SK-N-SH (cell line): ENCODE measurements around the gene SLC26A5. TPM values are rescaled to one million over a fixed set of nuclear protein-coding genes. Genes with fewer than 3 reads are reported as not detected.
A peak's percentile ranks its signal among the peaks of the same experiment; 100 is the strongest.

ENCODE experiments used
- CTCF ChIA-PET: fragments of 300-600, 350-600 bp; formaldehyde crosslinking; extraction: SDS; loops from one replicate; lab custom pipeline; 2021; lab: Yijun Ruan, JAX
- POLR2A ChIA-PET: fragments of 350-600 bp; sonication (Branson Sonifier 250); formaldehyde crosslinking; extraction: SDS; loops from one replicate; lab custom pipeline; 2020; ENCODE audit warnings: antibody characterized with exemption, inconsistent platforms; lab: Yijun Ruan, JAX
- DNase-seq: peaks from one replicate; pipeline ENCODE4 v3.0.0; 2012
- H2AFZ ChIP-seq: fragments of 200-600 bp; sonication (generic); 2 replicates; pipeline ENCODE4 v1.8.1; 2016; ENCODE audit warnings: antibody characterized with exemption, mild to moderate bottlenecking, low read depth
- H3F3A ChIP-seq: fragments of 200-600 bp; sonication (generic); replicated peaks from 2 replicates; pipeline ENCODE3; 2016; ENCODE audit warnings: antibody characterized with exemption, mild to moderate bottlenecking; ENCODE audit not compliant: insufficient read depth
- H3K27ac ChIP-seq, 2 experiments: fragments of 200-500 bp in 1 of 2; fragments of 200-600 bp in 1 of 2; sonication (Bioruptor generic) in 1 of 2; sonication (generic), shearing (Covaris generic) in 1 of 2; 2 replicates each; pipeline versions ENCODE4 v1.5.1 to v1.6.1; 2014 to 2016; ENCODE audit warnings: low read depth in 2 of 2, inconsistent platforms in 1 of 2, low read length in 1 of 2, mild to moderate bottlenecking in 1 of 2, mixed read lengths in 1 of 2
- H3K27me3 ChIP-seq: fragments of 200-600 bp; sonication (generic), shearing (Covaris generic); 2 replicates; pipeline ENCODE4 v1.6.1; 2016; ENCODE audit warnings: mixed run types; ENCODE audit not compliant: insufficient read depth
- H3K36me3 ChIP-seq, 2 experiments: fragments of 200-500 bp in 1 of 2; fragments of 200-600 bp in 1 of 2; sonication (Bioruptor generic) in 1 of 2; sonication (generic) in 1 of 2; replicated peaks in 1 of 2; 2 replicates each; pipeline versions ENCODE3 to v1.5.1; 2014 to 2016; ENCODE audit warnings: low read length in 1 of 2, mild to moderate bottlenecking in 1 of 2; ENCODE audit not compliant: insufficient read depth in 2 of 2, control insufficient read depth in 1 of 2
- H3K4me1 ChIP-seq, 2 experiments: fragments of 200-500 bp in 1 of 2; fragments of 200-600 bp in 1 of 2; sonication (Bioruptor generic) in 1 of 2; sonication (generic), shearing (Covaris generic) in 1 of 2; 2 replicates each; pipeline versions ENCODE4 v1.5.1 to v1.6.1; 2014 to 2016; ENCODE audit warnings: low read depth in 1 of 2, low read length in 1 of 2, mixed run types in 1 of 2; ENCODE audit not compliant: insufficient read depth in 2 of 2, control insufficient read depth in 1 of 2
- H3K4me2 ChIP-seq: fragments of 200-600 bp; sonication (generic), shearing (Covaris generic); 2 replicates; pipeline ENCODE4 v1.6.1; 2017; ENCODE audit warnings: mixed run types
- H3K4me3 ChIP-seq, 2 experiments: fragments of 200-500 bp in 1 of 2; fragments of 200-600 bp in 1 of 2; sonication (Bioruptor generic) in 1 of 2; sonication (generic), shearing (Covaris generic) in 1 of 2; 2 replicates each; pipeline versions ENCODE4 v1.5.1 to v1.8.1; 2014 to 2016; ENCODE audit warnings: low read depth in 2 of 2, inconsistent platforms in 1 of 2, low read length in 1 of 2, mild to moderate bottlenecking in 1 of 2, mixed read lengths in 1 of 2, moderate library complexity in 1 of 2
- H3K79me2 ChIP-seq: fragments of 200-600 bp; sonication (generic); 2 replicates; pipeline ENCODE4 v1.8.1; 2017; ENCODE audit warnings: mild to moderate bottlenecking; ENCODE audit not compliant: insufficient read depth
- H3K9ac ChIP-seq: fragments of 200-600 bp; sonication (generic); 2 replicates; pipeline ENCODE4 v1.6.1; 2017; ENCODE audit warnings: mixed run types
- H3K9me2 ChIP-seq: fragments of 200-600 bp; sonication (generic); 2 replicates; pipeline ENCODE4 v1.6.1; 2017; ENCODE audit warnings: mixed run types
- H3K9me3 ChIP-seq: fragments of 200-600 bp; sonication (generic); 2 replicates; pipeline ENCODE4 v1.6.1; 2017; ENCODE audit warnings: mixed run types, mild to moderate bottlenecking, moderate library complexity
- H4K20me1 ChIP-seq: fragments of 200-600 bp; sonication (generic); 2 replicates; pipeline ENCODE4 v1.6.1; 2017; ENCODE audit warnings: mild to moderate bottlenecking, mixed run types; ENCODE audit not compliant: insufficient read depth
- CHD2 ChIP-seq: fragments of 150-350 bp; IDR thresholded peaks from 2 replicates; pipeline ENCODE4 v1.6.1; 2018; ENCODE audit warnings: low read length; ENCODE audit not compliant: partially characterized antibody
- EZH2phosphoT487 ChIP-seq: fragments of 200-600 bp; sonication (generic); IDR thresholded peaks from 2 replicates; pipeline ENCODE4 v1.6.1; 2017; ENCODE audit warnings: low read depth, mixed run types, mild to moderate bottlenecking, antibody characterized with exemption, moderate library complexity, borderline replicate concordance
- FOXJ3 ChIP-seq: sonication (generic); formaldehyde crosslinking; IDR thresholded peaks from 2 replicates; pipeline ENCODE4 v1.5.1; 2020; ENCODE audit warnings: mild to moderate bottlenecking, missing genetic modification reagents
- GATA2 ChIP-seq: sonication (generic); formaldehyde crosslinking; IDR thresholded peaks from 2 replicates; pipeline ENCODE4 v1.5.0; 2020; ENCODE audit warnings: mild to moderate bottlenecking, missing genetic modification reagents
- IRF3 ChIP-seq: fragments of 150-350 bp; IDR thresholded peaks from 2 replicates; pipeline ENCODE4 v1.6.1; 2016; ENCODE audit warnings: mild to moderate bottlenecking, low read depth, low read length
- MXI1 ChIP-seq: IDR thresholded peaks from 2 replicates; pipeline ENCODE4 v1.6.1; 2012; ENCODE audit warnings: mild to moderate bottlenecking, low read depth, low read length, improper control_type of control experiment
- NFIC ChIP-seq: IDR thresholded peaks from 2 replicates; pipeline ENCODE4 v1.4.0; 2012; ENCODE audit warnings: borderline replicate concordance
- SMC3 ChIP-seq: IDR thresholded peaks from 2 replicates; pipeline ENCODE4 v1.6.1; 2012; ENCODE audit warnings: low read depth, low read length, improper control_type of control experiment
- TAF1 ChIP-seq: IDR thresholded peaks from 2 replicates; pipeline ENCODE4 v1.6.1; 2012; ENCODE audit warnings: low read depth, mild to moderate bottlenecking, low read length, moderate library complexity, borderline replicate concordance
- TEAD4 ChIP-seq: IDR thresholded peaks from 2 replicates; pipeline ENCODE4 v1.4.0; 2012; ENCODE audit warnings: mild to moderate bottlenecking, borderline replicate concordance; ENCODE audit not compliant: insufficient read depth
- YY1 ChIP-seq: IDR thresholded peaks from 2 replicates; pipeline ENCODE4 v1.4.0; 2012; ENCODE audit warnings: low read depth, mild to moderate bottlenecking
- polyA plus RNA-seq, 3 experiments: library from polyadenylated mRNA; depleted of rRNA; stranded (reverse); fragments of >200 nt; gene quantifications; 2 replicates each; pipeline ENCODE4 v1.2.3, GENCODE V29; 2012
- TF ChIP-seq, protein P1 (sequence below): fragments of 200-600 bp; sonication (generic); IDR thresholded peaks from 2 replicates; pipeline ENCODE4 v1.6.1; 2017; ENCODE audit warnings: antibody characterized with exemption, mild to moderate bottlenecking, moderate library complexity
- TF ChIP-seq, protein P2 (sequence below): IDR thresholded peaks from 2 replicates; pipeline ENCODE4 v1.6.1; 2012; ENCODE audit warnings: mild to moderate bottlenecking, low read depth, low read length, moderate library complexity
- TF ChIP-seq, protein P3 (sequence below): IDR thresholded peaks from 2 replicates; pipeline ENCODE4; 2012

SLC26A5 gene
- polyA plus RNA-seq, 1 of the 3 experiments (the other 2 are of a cell fraction): not detected

DNA sequence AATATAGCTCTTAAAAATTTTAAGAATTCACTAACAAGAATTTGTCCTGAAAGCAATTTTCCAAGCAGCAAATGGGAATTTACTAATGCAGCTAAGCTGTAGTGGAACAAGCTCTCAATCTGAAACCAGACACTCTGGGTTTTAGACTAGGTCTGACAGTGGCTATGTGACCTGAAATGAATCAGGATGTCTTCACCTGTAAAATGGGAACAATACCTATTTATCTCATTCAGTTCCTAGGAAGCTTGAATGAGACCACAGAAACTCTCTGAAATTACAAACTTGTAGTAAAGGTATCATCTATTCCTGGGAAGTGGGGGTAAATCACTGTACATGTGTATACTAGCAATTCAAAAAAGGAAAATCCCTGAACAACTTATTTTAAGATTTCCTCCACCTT lies 102.7 kb downstream of the SLC26A5 start:
- H3K27ac ChIP-seq: peak overlapping the region in 1 of 2 experiments; percentile 77; a peak in 1 of 4 replicates
- ChIA-PET CTCF (no interaction called here), POLR2A (interaction anchor here (1.3 kb wide), 1 partner anchor 12 kb away, joined by 3 read pairs; no protein-coding TSS in a partner anchor)

More for the DNA sequence above, 102.7 kb downstream of the SLC26A5 start:
- Histone ChIP-seq H3K9ac (peak overlapping the region; percentile 84; the same call in 1 of the 2 replicates), H3F3A (peaks cover 5% of the 10 kb centered on the region), H3K4me1 (peaks cover 5 to 10% of the 10 kb centered on the region in 2 experiments; a peak in 2 of 4 replicates), H3K4me3 (peak overlapping the region; percentile 74 to 76), H3K9me3 (no peaks in the 10 kb centered on the region), H3K4me2 (peak overlapping the region; percentile 77), H2AFZ (no peak overlapping the region), H3K79me2 (peaks cover 83% of the 10 kb centered on the region), H3K27me3 (no peaks in the 10 kb centered on the region), H4K20me1 (no peaks in the 10 kb centered on the region; the same call in 1 of the 2 replicates), H3K36me3 (peaks cover 13 to 30% of the 10 kb centered on the region in 2 experiments), H3K9me2 (no peaks in the 10 kb centered on the region)
- TF ChIP-seq YY1: no peak
- TF ChIP-seq SMC3: no peak
- TF ChIP-seq MXI1: no peak
- TF ChIP-seq, protein P1, sequence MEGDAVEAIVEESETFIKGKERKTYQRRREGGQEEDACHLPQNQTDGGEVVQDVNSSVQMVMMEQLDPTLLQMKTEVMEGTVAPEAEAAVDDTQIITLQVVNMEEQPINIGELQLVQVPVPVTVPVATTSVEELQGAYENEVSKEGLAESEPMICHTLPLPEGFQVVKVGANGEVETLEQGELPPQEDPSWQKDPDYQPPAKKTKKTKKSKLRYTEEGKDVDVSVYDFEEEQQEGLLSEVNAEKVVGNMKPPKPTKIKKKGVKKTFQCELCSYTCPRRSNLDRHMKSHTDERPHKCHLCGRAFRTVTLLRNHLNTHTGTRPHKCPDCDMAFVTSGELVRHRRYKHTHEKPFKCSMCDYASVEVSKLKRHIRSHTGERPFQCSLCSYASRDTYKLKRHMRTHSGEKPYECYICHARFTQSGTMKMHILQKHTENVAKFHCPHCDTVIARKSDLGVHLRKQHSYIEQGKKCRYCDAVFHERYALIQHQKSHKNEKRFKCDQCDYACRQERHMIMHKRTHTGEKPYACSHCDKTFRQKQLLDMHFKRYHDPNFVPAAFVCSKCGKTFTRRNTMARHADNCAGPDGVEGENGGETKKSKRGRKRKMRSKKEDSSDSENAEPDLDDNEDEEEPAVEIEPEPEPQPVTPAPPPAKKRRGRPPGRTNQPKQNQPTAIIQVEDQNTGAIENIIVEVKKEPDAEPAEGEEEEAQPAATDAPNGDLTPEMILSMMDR: no peak
- TF ChIP-seq EZH2phosphoT487: no peak
- TF ChIP-seq TAF1: no peak
- TF ChIP-seq, protein P2, sequence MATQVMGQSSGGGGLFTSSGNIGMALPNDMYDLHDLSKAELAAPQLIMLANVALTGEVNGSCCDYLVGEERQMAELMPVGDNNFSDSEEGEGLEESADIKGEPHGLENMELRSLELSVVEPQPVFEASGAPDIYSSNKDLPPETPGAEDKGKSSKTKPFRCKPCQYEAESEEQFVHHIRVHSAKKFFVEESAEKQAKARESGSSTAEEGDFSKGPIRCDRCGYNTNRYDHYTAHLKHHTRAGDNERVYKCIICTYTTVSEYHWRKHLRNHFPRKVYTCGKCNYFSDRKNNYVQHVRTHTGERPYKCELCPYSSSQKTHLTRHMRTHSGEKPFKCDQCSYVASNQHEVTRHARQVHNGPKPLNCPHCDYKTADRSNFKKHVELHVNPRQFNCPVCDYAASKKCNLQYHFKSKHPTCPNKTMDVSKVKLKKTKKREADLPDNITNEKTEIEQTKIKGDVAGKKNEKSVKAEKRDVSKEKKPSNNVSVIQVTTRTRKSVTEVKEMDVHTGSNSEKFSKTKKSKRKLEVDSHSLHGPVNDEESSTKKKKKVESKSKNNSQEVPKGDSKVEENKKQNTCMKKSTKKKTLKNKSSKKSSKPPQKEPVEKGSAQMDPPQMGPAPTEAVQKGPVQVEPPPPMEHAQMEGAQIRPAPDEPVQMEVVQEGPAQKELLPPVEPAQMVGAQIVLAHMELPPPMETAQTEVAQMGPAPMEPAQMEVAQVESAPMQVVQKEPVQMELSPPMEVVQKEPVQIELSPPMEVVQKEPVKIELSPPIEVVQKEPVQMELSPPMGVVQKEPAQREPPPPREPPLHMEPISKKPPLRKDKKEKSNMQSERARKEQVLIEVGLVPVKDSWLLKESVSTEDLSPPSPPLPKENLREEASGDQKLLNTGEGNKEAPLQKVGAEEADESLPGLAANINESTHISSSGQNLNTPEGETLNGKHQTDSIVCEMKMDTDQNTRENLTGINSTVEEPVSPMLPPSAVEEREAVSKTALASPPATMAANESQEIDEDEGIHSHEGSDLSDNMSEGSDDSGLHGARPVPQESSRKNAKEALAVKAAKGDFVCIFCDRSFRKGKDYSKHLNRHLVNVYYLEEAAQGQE: no peak
- TF ChIP-seq FOXJ3 (CRISPR knock-in tag): no peak
- no peak for TF ChIP-seq CHD2
- TF ChIP-seq NFIC: no peak
- TF ChIP-seq IRF3: no peak
- TF ChIP-seq TEAD4: no peak
- TF ChIP-seq, protein P3, sequence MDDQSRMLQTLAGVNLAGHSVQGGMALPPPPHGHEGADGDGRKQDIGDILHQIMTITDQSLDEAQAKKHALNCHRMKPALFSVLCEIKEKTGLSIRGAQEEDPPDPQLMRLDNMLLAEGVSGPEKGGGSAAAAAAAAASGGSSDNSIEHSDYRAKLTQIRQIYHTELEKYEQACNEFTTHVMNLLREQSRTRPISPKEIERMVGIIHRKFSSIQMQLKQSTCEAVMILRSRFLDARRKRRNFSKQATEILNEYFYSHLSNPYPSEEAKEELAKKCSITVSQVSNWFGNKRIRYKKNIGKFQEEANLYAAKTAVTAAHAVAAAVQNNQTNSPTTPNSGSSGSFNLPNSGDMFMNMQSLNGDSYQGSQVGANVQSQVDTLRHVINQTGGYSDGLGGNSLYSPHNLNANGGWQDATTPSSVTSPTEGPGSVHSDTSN: no peak
- TF ChIP-seq GATA2 (CRISPR knock-in tag): no peak
- DNase-seq: no peak
